Upper lobe of left lung (tissue), 4 donors: ENCODE data around the gene DMD.

ENCODE experiments used
- CTCF ChIP-seq, 6 experiments: fragments of 450-650 bp in 4 of 6; fragments of 200-600 bp in 2 of 6; sonication (generic) in 2 of 6; IDR thresholded peaks; one replicate each; pipeline ENCODE4 v1.5.1; 2016 to 2019; ENCODE audit warnings: antibody characterized with exemption in 6 of 6
- EP300 ChIP-seq, 4 donors: sonication (generic); formaldehyde crosslinking; IDR thresholded peaks; one replicate each; pipeline ENCODE4 v1.5.1; 2017; ENCODE audit warnings: antibody characterized with exemption in 4 of 4, control low read depth in 2 of 4
- POLR2AphosphoS5 ChIP-seq, 2 donors: sonication (generic); formaldehyde crosslinking; IDR thresholded peaks; one replicate each; pipeline ENCODE4 v1.5.1; 2017; ENCODE audit warnings: antibody characterized with exemption in 2 of 2

DNA sequence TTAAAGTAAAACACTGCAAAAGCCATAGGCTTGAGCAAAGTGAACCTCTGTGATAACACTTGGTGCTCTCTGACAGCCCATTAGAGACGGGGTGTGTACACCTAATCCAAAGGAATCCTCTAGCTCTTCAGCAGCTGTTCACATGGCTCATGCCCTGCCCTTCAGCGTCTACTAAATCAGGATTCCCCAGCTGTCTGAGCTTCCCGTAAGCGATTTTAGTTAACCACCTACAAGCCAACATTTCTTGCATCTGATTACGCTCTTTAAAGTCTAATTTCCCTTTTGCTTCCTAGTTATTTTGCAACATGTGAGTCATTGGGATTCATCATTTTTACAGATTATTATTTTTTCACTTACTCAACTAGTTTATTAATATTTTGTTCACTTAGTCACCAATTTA, 6.5 kb downstream of the DMD start:
- TF ChIP-seq CTCF (IDR thresholded peaks at IDR 0.05) (no peak), EP300 (IDR thresholded peaks at IDR 0.05) (no peak), POLR2AphosphoS5 (IDR thresholded peaks at IDR 0.05) (no peak)
